Measurements from ENCODE around the gene ZCCHC13. TPM values are rescaled to one million over a fixed set of nuclear protein-coding genes. Genes with fewer than 3 reads are reported as not detected.

The ZCCHC13 gene
- total RNA-seq, 1 experiment from 2014 or later = not detected

- H3K36me3 ChIP-seq (ENCODE audit: low read depth, low read length) = peaks cover 65% of the 10 kb centered on the region
- H4K20me1 ChIP-seq (ENCODE audit: low read length) = 0 out of 2 replicates have a peak, but pooled peaks cover 13% of the 10 kb centered on the region
- H2AFZ ChIP-seq (ENCODE audit: low read length) = no peak overlapping the region
- intact Hi-C loops (cut with micrococcal nuclease) = no loop called here
- DNase-seq (no peak), ATAC-seq (no peak)
- no peak overlapping the region for H3K4me3 ChIP-seq (ENCODE audit: low read length)
- no peaks in the 10 kb centered on the region for H3K9me2 ChIP-seq (replicated peaks; ENCODE audit: low read length)
- no peaks in the 10 kb centered on the region for H3F3A ChIP-seq (ENCODE audit: low read length, unreplicated experiment)
- H3K79me2 ChIP-seq (ENCODE audit: low read length) = peaks cover 29% of the 10 kb centered on the region
- no peaks in the 10 kb centered on the region for H3K9me3 ChIP-seq (ENCODE audit: low read length)
- ChIA-PET CTCF (no interaction called here), POLR2A (ENCODE audit: unreplicated experiment) (no interaction called here)
- H3K27me3 ChIP-seq (ENCODE audit: low read length) = no peaks in the 10 kb centered on the region
- TF ChIP-seq EZH2 (IDR thresholded peaks at IDR 0.05; ENCODE audit: low read length, unreplicated experiment) = no peak
- no peak for TF ChIP-seq EZH2phosphoT487 (IDR thresholded peaks at IDR 0.05; ENCODE audit: borderline replicate concordance, low read length)
- no peak for TF ChIP-seq CTCF (conservative IDR thresholded peaks at IDR 0.05; ENCODE audit: low read depth, low read length)
- H3K4me1 ChIP-seq (ENCODE audit: insufficient read depth, low read length) = no peaks in the 10 kb centered on the region
- no peak overlapping the region for H3K4me2 ChIP-seq (ENCODE audit: low read length)
- no TSS peak for BruUV-seq (replicated peaks)
- H3K27ac ChIP-seq (ENCODE audit: low read length) = no peak overlapping the region
- no peak overlapping the region for H3K9ac ChIP-seq (ENCODE audit: low read length)
Measured at GRCh38 chrX:74280759-74281158, 23.2 kb upstream of the ZCCHC13 start.

- POLR2A ChIA-PET (ENCODE audit: unreplicated experiment) = no interaction called here
- CTCF ChIA-PET = no interaction called here
- H2AFZ ChIP-seq (ENCODE audit: low read length) = no peak overlapping the region
- BruUV-seq (replicated peaks) = no TSS peak
- ATAC-seq (no peak), DNase-seq (no peak)
- no peaks in the 10 kb centered on the region for H3K27me3 ChIP-seq (ENCODE audit: low read length)
- TF ChIP-seq CTCF (conservative IDR thresholded peaks at IDR 0.05; ENCODE audit: low read depth, low read length) (no peak), EZH2 (IDR thresholded peaks at IDR 0.05; ENCODE audit: low read length, unreplicated experiment) (no peak), EZH2phosphoT487 (IDR thresholded peaks at IDR 0.05; ENCODE audit: borderline replicate concordance, low read length) (no peak)
- 0 out of 2 replicates have a peak, but pooled peaks cover 19% of the 10 kb centered on the region for H4K20me1 ChIP-seq (ENCODE audit: low read length)
- peaks cover 75% of the 10 kb centered on the region for H3K36me3 ChIP-seq (ENCODE audit: low read depth, low read length)
- no peak overlapping the region for H3K27ac ChIP-seq (ENCODE audit: low read length)
- H3K4me1 ChIP-seq (ENCODE audit: insufficient read depth, low read length) = peaks cover 4% of the 10 kb centered on the region; the same call in 1 of the 2 replicates
- H3K4me2 ChIP-seq (ENCODE audit: low read length) = no peak overlapping the region
- peaks cover 64% of the 10 kb centered on the region for H3K79me2 ChIP-seq (ENCODE audit: low read length)
- H3K9me3 ChIP-seq (ENCODE audit: low read length) = 0 out of 2 replicates have a peak, but pooled peaks cover 7% of the 10 kb centered on the region
- H3F3A ChIP-seq (ENCODE audit: low read length, unreplicated experiment) = no peaks in the 10 kb centered on the region
- no peak overlapping the region for H3K4me3 ChIP-seq (ENCODE audit: low read length)
- H3K9ac ChIP-seq (ENCODE audit: low read length) = no peak overlapping the region
- H3K9me2 ChIP-seq (replicated peaks; ENCODE audit: low read length) = no peaks in the 10 kb centered on the region
- intact Hi-C loops (cut with micrococcal nuclease) = no loop called here
Measured at GRCh38 chrX:74284391-74284952, 19.5 kb upstream of the ZCCHC13 start.

- BruUV-seq (replicated peaks) = no TSS peak
- peaks cover 4% of the 10 kb centered on the region; the same call in 1 of the 2 replicates for H3K4me1 ChIP-seq (ENCODE audit: insufficient read depth, low read length)
- peaks cover 91% of the 10 kb centered on the region for H3K79me2 ChIP-seq (ENCODE audit: low read length)
- no peak overlapping the region for H3K9ac ChIP-seq (ENCODE audit: low read length)
- 0 out of 2 replicates have a peak, but pooled peaks cover 17% of the 10 kb centered on the region for H4K20me1 ChIP-seq (ENCODE audit: low read length)
- intact Hi-C loops (cut with micrococcal nuclease) = no loop called here
- 0 out of 2 replicates have a peak, but pooled peaks cover 7% of the 10 kb centered on the region for H3K9me3 ChIP-seq (ENCODE audit: low read length)
- H3K27me3 ChIP-seq (ENCODE audit: low read length) = no peaks in the 10 kb centered on the region
- TF ChIP-seq EZH2phosphoT487 (IDR thresholded peaks at IDR 0.05; ENCODE audit: borderline replicate concordance, low read length) (no peak), CTCF (conservative IDR thresholded peaks at IDR 0.05; ENCODE audit: low read depth, low read length) (no peak), EZH2 (IDR thresholded peaks at IDR 0.05; ENCODE audit: low read length, unreplicated experiment) (no peak)
- H3K27ac ChIP-seq (ENCODE audit: low read length) = peak overlapping the region; percentile 48
- ATAC-seq (peak; percentile 72), DNase-seq (peak; percentile 74)
- H3K4me2 ChIP-seq (ENCODE audit: low read length) = no peak overlapping the region
- peaks cover 55% of the 10 kb centered on the region for H3K36me3 ChIP-seq (ENCODE audit: low read depth, low read length)
- H3K4me3 ChIP-seq (ENCODE audit: low read length) = no peak overlapping the region
- H2AFZ ChIP-seq (ENCODE audit: low read length) = no peak overlapping the region
- H3K9me2 ChIP-seq (replicated peaks; ENCODE audit: low read length) = no peaks in the 10 kb centered on the region
- H3F3A ChIP-seq (ENCODE audit: low read length, unreplicated experiment) = no peaks in the 10 kb centered on the region
- ChIA-PET CTCF (no interaction called here), POLR2A (ENCODE audit: unreplicated experiment) (no interaction called here)
Measured at GRCh38 chrX:74286950-74287740, 16.8 kb upstream of the ZCCHC13 start.

All from PC-3 (cell line).